GM13976 (cell line): Measurements from ENCODE around the gene FRRS1L.

Source experiments
- DNase-seq: peaks from one replicate; pipeline ENCODE4 v3.0.0; 2012; ENCODE audit warnings: low spot score
- CTCF ChIP-seq: IDR thresholded peaks from 2 replicates; pipeline ENCODE4 v1.5.1; 2012; ENCODE audit warnings: borderline replicate concordance, mild to moderate bottlenecking; ENCODE audit not compliant: insufficient read depth; ENCODE audit errors: extremely low read depth, missing control alignments, control extremely low read depth
- in situ Hi-C: fragments of 300-500 bp; cut with MboI; formaldehyde crosslinking; loops from one replicate; pipeline ENCODE4 v1.12.0; 2022; ENCODE audit warnings: low sequenced_read_pairs, mixed read lengths, inconsistent platforms; ENCODE audit not compliant: unreplicated experiment

The FRRS1L gene

GRCh38 chr9:109094268-109094667 lies 72.8 kb downstream of the FRRS1L start:
- no peak for DNase-seq
- no peak for TF ChIP-seq CTCF
- in situ Hi-C loops: no loop called here

DNA sequence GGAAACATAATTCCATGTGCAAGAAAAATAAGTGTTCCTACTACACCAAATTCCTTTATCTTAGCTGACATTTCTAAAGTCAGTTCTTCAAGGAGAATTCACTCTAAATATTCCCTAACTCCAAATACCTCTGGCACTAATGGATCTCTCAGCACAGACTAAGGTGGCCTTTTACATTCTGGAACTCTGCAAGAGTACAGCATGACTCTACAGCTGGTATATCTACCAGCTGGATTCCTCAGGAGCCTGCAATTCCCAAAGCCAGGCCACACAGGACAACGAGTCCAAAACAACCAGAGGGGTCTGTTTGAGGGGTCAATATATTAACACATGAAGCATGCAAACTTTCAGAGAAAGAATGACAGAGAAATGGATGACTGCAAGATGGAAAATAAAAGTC lies 74.5 kb downstream of the FRRS1L start:
- in situ Hi-C loops: no loop called here
- no peak for DNase-seq
- TF ChIP-seq CTCF: no peak

DNA sequence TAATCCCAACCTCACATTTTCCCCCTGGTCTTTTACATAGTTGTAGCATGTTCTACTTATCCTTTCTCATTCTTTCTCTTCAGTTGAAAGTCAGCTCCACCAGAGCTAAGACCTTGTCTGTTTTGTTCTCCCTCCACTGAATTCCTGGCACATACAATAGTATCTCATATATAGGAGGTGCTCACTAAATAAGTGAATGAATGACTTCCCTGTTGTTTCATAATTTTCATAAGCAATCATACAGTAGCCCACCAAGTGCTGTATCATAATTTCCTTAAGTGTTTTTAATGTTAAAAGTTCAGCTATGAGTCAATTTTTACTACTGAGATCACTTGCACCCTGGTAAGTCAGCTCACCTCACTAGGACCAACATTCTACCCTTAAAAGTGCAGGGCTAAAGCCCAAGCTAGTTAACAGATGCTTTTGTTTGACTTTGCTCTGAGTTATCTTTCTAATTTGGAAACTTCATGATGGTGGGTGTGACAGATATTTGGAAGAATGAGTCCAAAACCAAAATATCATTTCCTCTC lies 74.9 kb downstream of the FRRS1L start:
- in situ Hi-C loops: no loop called here
- no peak for DNase-seq
- TF ChIP-seq CTCF: no peak

DNA sequence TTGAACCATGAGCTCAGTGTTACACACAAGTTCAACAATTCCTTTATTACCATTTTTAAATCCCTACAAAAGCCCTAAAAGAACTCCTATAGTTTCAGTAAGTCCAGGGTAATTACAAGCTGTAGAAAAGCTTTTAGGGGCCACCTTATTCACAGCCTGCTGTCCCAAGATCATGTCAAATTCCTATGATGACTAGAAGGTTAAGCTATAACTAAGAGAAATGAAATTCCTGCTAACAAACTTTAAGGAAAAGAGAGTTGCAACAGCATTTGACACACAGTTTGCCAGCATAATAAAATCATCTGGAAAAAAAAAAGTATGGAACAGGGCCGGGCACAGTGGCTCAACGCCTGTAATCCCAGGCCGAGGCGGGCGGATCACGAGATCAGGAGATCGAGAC lies 78.8 kb downstream of the FRRS1L start:
- no peak for DNase-seq
- in situ Hi-C loops: no loop called here
- TF ChIP-seq CTCF: no peak

- in situ Hi-C loops: no loop called here
- TF ChIP-seq CTCF: no peak
- no peak for DNase-seq
Measured at GRCh38 chr9:109087795-109088194, 79.3 kb downstream of the FRRS1L start.

- peak; percentile 48 for DNase-seq
- in situ Hi-C loops: no loop called here
- no peak for TF ChIP-seq CTCF
Measured at GRCh38 chr9:109086221-109086620, 80.8 kb downstream of the FRRS1L start.

GRCh38 chr9:109085510-109085909 lies 81.5 kb downstream of the FRRS1L start:
- in situ Hi-C loops: no loop called here
- TF ChIP-seq CTCF: no peak
- no peak for DNase-seq
